Calu3 (cell line): ENCODE results near the gene GNRHR. TPM values are rescaled to one million over a fixed set of nuclear protein-coding genes. Genes with fewer than 3 reads are reported as not detected.
A peak's percentile ranks its signal among the peaks of the same experiment; 100 is the strongest.

Source experiments
- BruUV-seq: library from RNA; stranded (reverse); fragments of 400-500 nt; replicated peaks from 2 replicates; lab custom pipeline; 2021; lab: Mats Ljungman, UMichigan
- CTCF ChIA-PET: fragments of 300-600 bp; sonication (Branson Sonifier 250); formaldehyde crosslinking; loops from one replicate; lab custom pipeline; 2022; ENCODE audit warnings: antibody characterized with exemption; lab: Charles Lee
- DNase-seq: peaks from one replicate; pipeline ENCODE4 v3.0.0; 2022
- H3K27ac Mint-ChIP-seq: one replicate; pipeline ENCODE4 v1.8.0; 2022; ENCODE audit warnings: mixed read lengths; ENCODE audit not compliant: unreplicated experiment
- H3K27me3 Mint-ChIP-seq: one replicate; pipeline ENCODE4 v1.8.0; 2022; ENCODE audit warnings: mixed read lengths; ENCODE audit not compliant: unreplicated experiment
- H3K36me3 Mint-ChIP-seq: one replicate; pipeline ENCODE4 v1.8.0; 2022; ENCODE audit warnings: mild to moderate bottlenecking, moderate library complexity, mixed read lengths; ENCODE audit not compliant: insufficient read depth, unreplicated experiment
- H3K4me1 Mint-ChIP-seq: one replicate; pipeline ENCODE4 v1.8.0; 2022; ENCODE audit warnings: mild to moderate bottlenecking, low read depth, mixed read lengths; ENCODE audit not compliant: unreplicated experiment
- H3K4me3 Mint-ChIP-seq: one replicate; pipeline ENCODE4 v1.8.0; 2022; ENCODE audit warnings: mild to moderate bottlenecking, low read depth, moderate library complexity, mixed read lengths; ENCODE audit not compliant: unreplicated experiment
- H3K9me3 Mint-ChIP-seq: one replicate; pipeline ENCODE4 v1.8.0; 2022; ENCODE audit warnings: low read depth, mixed read lengths; ENCODE audit not compliant: unreplicated experiment
- CTCF ChIP-seq: fragments of 200-600 bp; IDR thresholded peaks from one replicate; pipeline ENCODE4 v1.8.0; 2022; ENCODE audit warnings: antibody characterized with exemption; ENCODE audit not compliant: unreplicated experiment
- intact Hi-C: fragments of 100-400 bp; cut with micrococcal nuclease; formaldehyde crosslinking; loops from one replicate; pipeline ENCODE4 v1.10.0; 2022; ENCODE audit not compliant: unreplicated experiment
- total RNA-seq: library from RNA; stranded (reverse); gene quantifications from 2 replicates; pipeline ENCODE4 v1.2.3, GENCODE V29; 2022

GNRHR gene
- total RNA-seq, 1 experiment from 2014 or later: not detected

GRCh38 chr4:67723949-67724348, 30.2 kb downstream of the GNRHR start:
- TF ChIP-seq CTCF: no peak
- no peak overlapping the region for H3K27ac Mint-ChIP-seq
- CTCF ChIA-PET: no interaction called here
- no peaks in the 10 kb centered on the region for H3K27me3 Mint-ChIP-seq
- H3K36me3 Mint-ChIP-seq: no peaks in the 10 kb centered on the region
- no peaks in the 10 kb centered on the region for H3K4me1 Mint-ChIP-seq
- intact Hi-C loops: no loop called here
- H3K4me3 Mint-ChIP-seq: no peak overlapping the region
- no peak for DNase-seq
- peaks cover 5% of the 10 kb centered on the region for H3K9me3 Mint-ChIP-seq
- no TSS peak for BruUV-seq

GRCh38 chr4:67723341-67723740, 30.8 kb downstream of the GNRHR start:
- Mint-ChIP-seq H3K27ac (no peak overlapping the region), H3K36me3 (no peaks in the 10 kb centered on the region), H3K4me3 (no peak overlapping the region), H3K9me3 (no peaks in the 10 kb centered on the region), H3K27me3 (no peaks in the 10 kb centered on the region), H3K4me1 (no peaks in the 10 kb centered on the region)
- BruUV-seq: no TSS peak
- TF ChIP-seq CTCF: no peak
- intact Hi-C loops: no loop called here
- no peak for DNase-seq
- CTCF ChIA-PET: no interaction called here

- BruUV-seq: no TSS peak
- Mint-ChIP-seq H3K4me3 (no peak overlapping the region), H3K27me3 (no peaks in the 10 kb centered on the region), H3K27ac (no peak overlapping the region), H3K9me3 (no peaks in the 10 kb centered on the region), H3K36me3 (no peaks in the 10 kb centered on the region), H3K4me1 (no peaks in the 10 kb centered on the region)
- TF ChIP-seq CTCF: no peak
- CTCF ChIA-PET: no interaction called here
- peak; percentile 17 for DNase-seq
- intact Hi-C loops: no loop called here
Measured at GRCh38 chr4:67721770-67722597, 32.2 kb downstream of the GNRHR start.

- CTCF ChIA-PET: no interaction called here
- Mint-ChIP-seq H3K9me3 (no peaks in the 10 kb centered on the region), H3K4me3 (no peak overlapping the region), H3K27ac (no peak overlapping the region), H3K36me3 (no peaks in the 10 kb centered on the region), H3K4me1 (no peaks in the 10 kb centered on the region), H3K27me3 (no peaks in the 10 kb centered on the region)
- intact Hi-C loops: no loop called here
- TF ChIP-seq CTCF: no peak
- no TSS peak for BruUV-seq
- no peak for DNase-seq
Measured at GRCh38 chr4:67721315-67721769, 32.8 kb downstream of the GNRHR start.
